H1 (cell line): ENCODE results near the gene TBC1D9B. TPM values are rescaled to one million over a fixed set of nuclear protein-coding genes. Genes with fewer than 3 reads are reported as not detected.

Source experiments
- CTCF ChIA-PET: fragments of 300-600 bp; sonication (Branson Sonifier 250); formaldehyde crosslinking; loops from one replicate; lab custom pipeline; 2021; ENCODE audit not compliant: partially characterized antibody; lab: Charles Lee
- POLR2A ChIA-PET: fragments of 300-600 bp; sonication (Branson Sonifier 250); formaldehyde crosslinking; loops from one replicate; lab custom pipeline; 2021; ENCODE audit warnings: inconsistent platforms; ENCODE audit not compliant: partially characterized antibody; lab: Charles Lee
- DNase-seq, 2 experiments: peaks; one replicate each; pipeline versions ENCODE4 v3.0.0 to v3.0.0-alpha.2; 2010 to 2022; ENCODE audit warnings: low spot score in 2 of 2, low read depth in 1 of 2, mixed read lengths in 1 of 2
- FAIRE-seq: peaks from 2 replicates; lab custom pipeline; 2011; peaks lifted over from hg19 to GRCh38; lab: Jason Lieb, UNC
- H2AFZ ChIP-seq: 2 replicates; pipeline ENCODE4 v1.8.1; 2012; ENCODE audit warnings: low read length, inconsistent platforms
- H2AK5ac ChIP-seq: 2 replicates; pipeline ENCODE4 v1.6.1; 2013; ENCODE audit warnings: low read depth, low read length
- H2BK120ac ChIP-seq: replicated peaks from 2 replicates; pipeline ENCODE3; 2013; ENCODE audit warnings: low read depth, low read length, inconsistent platforms
- H2BK12ac ChIP-seq: 2 replicates; pipeline ENCODE4 v1.6.1; 2013; ENCODE audit warnings: low read depth, low read length
- H2BK15ac ChIP-seq: 2 replicates; pipeline ENCODE4 v1.6.1; 2013; ENCODE audit warnings: low read length
- H2BK20ac ChIP-seq: 2 replicates; pipeline ENCODE4 v1.6.1; 2013; ENCODE audit warnings: low read length
- H2BK5ac ChIP-seq: 2 replicates; pipeline ENCODE4 v1.6.1; 2013; ENCODE audit warnings: low read depth, low read length
- H3K14ac ChIP-seq: 2 replicates; pipeline ENCODE4 v1.6.1; 2013; ENCODE audit warnings: inconsistent platforms; ENCODE audit not compliant: insufficient read length
- H3K18ac ChIP-seq: 2 replicates; pipeline ENCODE4 v1.6.1; 2013; ENCODE audit warnings: low read length; ENCODE audit errors: extremely low read depth
- H3K23ac ChIP-seq: 2 replicates; pipeline ENCODE4 v1.6.1; 2013; ENCODE audit warnings: inconsistent platforms; ENCODE audit not compliant: insufficient read length
- H3K23me2 ChIP-seq: 2 replicates; pipeline ENCODE4 v1.6.1; 2013; ENCODE audit warnings: low read depth, low read length
- H3K27ac ChIP-seq: 2 replicates; pipeline ENCODE4 v1.6.1; 2011; ENCODE audit warnings: low read depth, low read length, inconsistent platforms
- H3K27me3 ChIP-seq, 4 experiments: replicated peaks in 1 of 4; 1 replicate in 1 of 4; 2 replicates in 3 of 4; pipeline versions ENCODE4 v1.6.1 to v1.8.1; 2011 to 2013; ENCODE audit warnings: low read length in 3 of 4, mild to moderate bottlenecking in 3 of 4, inconsistent platforms in 2 of 4, mixed read lengths in 2 of 4, moderate library complexity in 1 of 4; ENCODE audit not compliant: control insufficient read depth in 3 of 4, insufficient read depth in 3 of 4; ENCODE audit errors: extremely low read depth in 1 of 4
- H3K36me3 ChIP-seq, 4 experiments: 2 replicates each; pipeline versions ENCODE4 v1.6.1 to v1.8.1; 2011 to 2013; ENCODE audit warnings: mild to moderate bottlenecking in 4 of 4, low read length in 3 of 4, moderate library complexity in 2 of 4, control low read depth in 1 of 4, inconsistent platforms in 1 of 4; ENCODE audit not compliant: insufficient read depth in 4 of 4, control insufficient read depth in 2 of 4
- H3K4ac ChIP-seq: replicated peaks from 2 replicates; pipeline ENCODE3; 2013; ENCODE audit warnings: low read length, low read depth, mixed read lengths, inconsistent platforms; ENCODE audit not compliant: insufficient read length
- H3K4me1 ChIP-seq, 4 experiments: replicated peaks in 1 of 4; 1 replicate in 1 of 4; 2 replicates in 3 of 4; pipeline versions ENCODE4 v1.6.1 to v1.8.1; 2011 to 2013; ENCODE audit warnings: low read length in 3 of 4, inconsistent platforms in 2 of 4, mixed read lengths in 1 of 4; ENCODE audit not compliant: insufficient read depth in 4 of 4, control insufficient read depth in 3 of 4
- H3K4me2 ChIP-seq, 2 experiments: 2 replicates each; pipeline versions ENCODE4 v1.6.1 to v1.8.1; 2011 to 2013; ENCODE audit warnings: low read depth in 2 of 2, low read length in 2 of 2, control low read depth in 1 of 2, inconsistent platforms in 1 of 2, mild to moderate bottlenecking in 1 of 2; ENCODE audit not compliant: insufficient read depth in 1 of 2
- H3K4me3 ChIP-seq, 4 experiments: fragments of 200-600, 300-600 bp in 1 of 4; sonication (generic), shearing (Covaris generic), sonication (Bioruptor Twin) in 1 of 4; 2 replicates each; pipeline versions ENCODE4 v1.5.1 to v1.8.1; 2011 to 2016; ENCODE audit warnings: low read length in 4 of 4, low read depth in 3 of 4, control low read depth in 2 of 4, inconsistent platforms in 2 of 4, mild to moderate bottlenecking in 2 of 4, mixed read lengths in 1 of 4, moderate library complexity in 1 of 4; ENCODE audit not compliant: insufficient read depth in 2 of 4; ENCODE audit errors: extremely low read depth in 1 of 4
- H3K56ac ChIP-seq: replicated peaks from 2 replicates; pipeline ENCODE3; 2013; ENCODE audit warnings: low read depth, mild to moderate bottlenecking, mixed read lengths, low read length, inconsistent platforms; ENCODE audit not compliant: insufficient read length
- H3K79me1 ChIP-seq: 2 replicates; pipeline ENCODE4 v1.6.1; 2013; ENCODE audit warnings: low read depth, low read length, control low read depth
- H3K79me2 ChIP-seq, 2 experiments: 2 replicates each; pipeline versions ENCODE4 v1.6.1 to v1.8.1; 2012 to 2013; ENCODE audit warnings: low read length in 2 of 2, mild to moderate bottlenecking in 2 of 2, inconsistent platforms in 1 of 2; ENCODE audit not compliant: insufficient read depth in 2 of 2, control insufficient read depth in 1 of 2
- H3K9ac ChIP-seq, 4 experiments: replicated peaks in 1 of 4; 1 replicate in 1 of 4; 2 replicates in 3 of 4; pipeline versions ENCODE4 v1.6.1 to v1.8.1; 2011 to 2013; ENCODE audit warnings: low read depth in 3 of 4, low read length in 3 of 4, control low read depth in 2 of 4, mild to moderate bottlenecking in 2 of 4, moderate library complexity in 2 of 4, inconsistent platforms in 1 of 4; ENCODE audit errors: extremely low read depth in 1 of 4
- H3K9me3 ChIP-seq, 2 experiments: 2 replicates each; pipeline versions ENCODE4 v1.6.1 to v1.8.1; 2012 to 2013; ENCODE audit warnings: mild to moderate bottlenecking in 2 of 2, moderate library complexity in 2 of 2, control low read depth in 1 of 2, inconsistent platforms in 1 of 2, low read depth in 1 of 2, low read length in 1 of 2, mixed read lengths in 1 of 2; ENCODE audit not compliant: insufficient read depth in 2 of 2
- H4K20me1 ChIP-seq, 2 experiments: replicated peaks in 1 of 2; 2 replicates each; pipeline versions ENCODE3 to v1.8.1; 2011 to 2013; ENCODE audit warnings: inconsistent platforms in 2 of 2, low read length in 2 of 2, mild to moderate bottlenecking in 1 of 2; ENCODE audit not compliant: insufficient read depth in 2 of 2, control insufficient read depth in 1 of 2
- H4K5ac ChIP-seq: 2 replicates; pipeline ENCODE4 v1.6.1; 2013; ENCODE audit warnings: low read length, low read depth, mixed read lengths, inconsistent platforms; ENCODE audit not compliant: insufficient read length
- H4K8ac ChIP-seq: 2 replicates; pipeline ENCODE4 v1.8.0; 2013; ENCODE audit warnings: mild to moderate bottlenecking, moderate library complexity, low read length, inconsistent platforms; ENCODE audit not compliant: insufficient read depth; ENCODE audit errors: extremely low read depth
- H4K91ac ChIP-seq: replicated peaks from 2 replicates; pipeline ENCODE3; 2013; ENCODE audit warnings: low read length, mixed read lengths, inconsistent platforms; ENCODE audit not compliant: insufficient read length
- CHD1 ChIP-seq: IDR thresholded peaks from 2 replicates; pipeline ENCODE4 v1.6.1; 2012; ENCODE audit warnings: low read depth, low read length, improper control_type of control experiment
- CREB1 ChIP-seq: IDR thresholded peaks from 2 replicates; pipeline ENCODE4 v1.6.1; 2012; ENCODE audit warnings: inconsistent platforms
- HDAC6 ChIP-seq: IDR thresholded peaks from one replicate; pipeline ENCODE4 v1.7.1; 2012; ENCODE audit warnings: low read depth, mild to moderate bottlenecking, inconsistent platforms, low read length, moderate library complexity
- MAFK ChIP-seq: IDR thresholded peaks from 2 replicates; pipeline ENCODE4 v1.6.1; 2012; ENCODE audit warnings: low read depth, mild to moderate bottlenecking, improper control_type of control experiment, low read length
- TBP ChIP-seq: IDR thresholded peaks from 2 replicates; pipeline ENCODE4 v1.6.1; 2011; ENCODE audit warnings: low read depth, low read length, improper control_type of control experiment
- WGBS, 2 experiments: shearing (Covaris generic) in 1 of 2; methylation state at CpG; one replicate each; pipeline versions ENCODE4 v1.1.6 to v1.1.7; 2013 to 2015; ENCODE audit warnings: low lambda C conversion rate in 2 of 2, mixed read lengths in 2 of 2, inconsistent platforms in 1 of 2, low coverage in 1 of 2, missing lambda C conversion rate in 1 of 2; ENCODE audit not compliant: insufficient replicate concordance in 2 of 2, insufficient coverage in 1 of 2, insufficient read length in 1 of 2; ENCODE audit errors: extremely low coverage in 1 of 2, missing lambda C conversion rate in 1 of 2; 5-methylcytosine and 5-hydroxymethylcytosine counted together
- polyA plus RNA-seq, 7 experiments: library from polyadenylated mRNA; depleted of rRNA in 3 of 7; stranded (reverse) in 5 of 7; unstranded in 2 of 7; fragments of >200 nt in 5 of 7; fragments of 200-250 nt in 2 of 7; gene quantifications; 1 replicate in 5 of 7; 2 replicates in 1 of 7; 4 replicates in 1 of 7; pipeline versions ENCODE4 v1.2.1 to v1.2.3, GENCODE V29; 2011 to 2013; ENCODE audit warnings: missing spikeins in 2 of 7, mixed read lengths in 2 of 7
- total RNA-seq: library from RNA; stranded (reverse); fragmentation: NEBNext Ultra II Directional; extraction: Animal tissue kit (Norgen Biotek cat#: 25700); gene quantifications from 2 replicates; pipeline ENCODE4 v1.2.1, GENCODE V29; 2021

Gene TBC1D9B
- total and polyA plus RNA-seq, 2 of the 8 experiments (the other 6 are each of a cell fraction or from before 2014, with no cell fraction given) = 33.6 to 57.1 TPM

DNA sequence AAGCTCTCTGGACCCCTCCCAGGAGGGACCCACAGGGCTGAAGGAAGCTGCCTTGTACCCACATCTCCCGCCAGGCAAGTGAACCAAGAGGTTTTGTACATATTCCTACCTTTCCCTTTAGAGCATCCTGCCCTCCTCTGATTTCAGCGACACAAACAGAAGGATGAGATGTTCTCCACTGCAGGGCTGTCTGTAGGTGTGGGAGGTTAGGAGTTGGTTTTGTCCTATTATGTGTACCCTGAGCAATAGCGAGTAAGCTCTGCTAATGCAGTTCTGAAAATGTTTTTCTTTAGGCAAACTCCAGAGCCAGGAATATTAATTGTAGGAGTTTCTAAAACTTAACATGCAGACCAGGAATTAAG, 74.0 kb downstream of the TBC1D9B start:
- no peak overlapping the region for H2AFZ ChIP-seq
- H3K79me1 ChIP-seq = no peaks in the 10 kb centered on the region; the same call in 1 of the 2 replicates
- WGBS, 2 experiments = 98% methylated on average over 3 of the region's 3 CpGs; no CpG with 5 or more reads in 1 of the 2 experiments
- H4K8ac ChIP-seq = no peak overlapping the region
- H3K14ac ChIP-seq = no peak overlapping the region
- H3K4me3 ChIP-seq = no peak overlapping the region
- ChIA-PET POLR2A (interaction anchor here (1.0 to 5.7 kb wide), 5 partner anchors 10 to 75 kb away, joined by 3 to 47 read pairs (median 6); no protein-coding TSS in a partner anchor), CTCF (interaction anchor here (0.8 to 1.7 kb wide), 2 partner anchors 32 to 495 kb away, joined by 3 read pairs; no protein-coding TSS in a partner anchor)
- no peak overlapping the region for H3K27ac ChIP-seq
- no peak overlapping the region for H3K23ac ChIP-seq
- DNase-seq = no peak
- peaks cover 0 to 3% (median 1%) of the 10 kb centered on the region in 4 experiments; a peak in 4 of 7 replicates for H3K4me1 ChIP-seq
- no peak overlapping the region for H3K18ac ChIP-seq
- H3K27me3 ChIP-seq = no peaks in the 10 kb centered on the region
- H3K56ac ChIP-seq = no peak overlapping the region
- no peaks in the 10 kb centered on the region for H3K79me2 ChIP-seq
- no peak overlapping the region for H2BK12ac ChIP-seq
- H3K4me2 ChIP-seq = no peak overlapping the region
- H4K91ac ChIP-seq = no peak overlapping the region
- H3K9ac ChIP-seq = no peak overlapping the region
- no peak overlapping the region for H2BK15ac ChIP-seq
- H4K20me1 ChIP-seq = peaks cover 8 to 10% of the 10 kb centered on the region in 2 experiments
- H3K4ac ChIP-seq = no peak overlapping the region
- H3K9me3 ChIP-seq = no peaks in the 10 kb centered on the region; a peak in 1 of 4 replicates
- H2BK20ac ChIP-seq = no peak overlapping the region
- H3K36me3 ChIP-seq = peaks cover 31 to 76% (median 57%) of the 10 kb centered on the region in 4 experiments
- H2AK5ac ChIP-seq = no peak overlapping the region
- H4K5ac ChIP-seq = no peak overlapping the region
- H2BK5ac ChIP-seq = no peak overlapping the region
- no peak for FAIRE-seq
- H2BK120ac ChIP-seq = no peak overlapping the region
- no peaks in the 10 kb centered on the region for H3K23me2 ChIP-seq
- no peak for TF ChIP-seq CHD1
- TF ChIP-seq TBP = no peak
- TF ChIP-seq MAFK = no peak
- TF ChIP-seq HDAC6 = no peak
- TF ChIP-seq CREB1 = no peak
